UCSD-AML1 (cell line): ENCODE data around the gene CD79B.

Experiments
- DNase-seq: peaks from one replicate; lab custom pipeline; 2025; ENCODE audit not compliant: unreplicated experiment; lab: John Stamatoyannopoulos, UW

Gene CD79B

DNA sequence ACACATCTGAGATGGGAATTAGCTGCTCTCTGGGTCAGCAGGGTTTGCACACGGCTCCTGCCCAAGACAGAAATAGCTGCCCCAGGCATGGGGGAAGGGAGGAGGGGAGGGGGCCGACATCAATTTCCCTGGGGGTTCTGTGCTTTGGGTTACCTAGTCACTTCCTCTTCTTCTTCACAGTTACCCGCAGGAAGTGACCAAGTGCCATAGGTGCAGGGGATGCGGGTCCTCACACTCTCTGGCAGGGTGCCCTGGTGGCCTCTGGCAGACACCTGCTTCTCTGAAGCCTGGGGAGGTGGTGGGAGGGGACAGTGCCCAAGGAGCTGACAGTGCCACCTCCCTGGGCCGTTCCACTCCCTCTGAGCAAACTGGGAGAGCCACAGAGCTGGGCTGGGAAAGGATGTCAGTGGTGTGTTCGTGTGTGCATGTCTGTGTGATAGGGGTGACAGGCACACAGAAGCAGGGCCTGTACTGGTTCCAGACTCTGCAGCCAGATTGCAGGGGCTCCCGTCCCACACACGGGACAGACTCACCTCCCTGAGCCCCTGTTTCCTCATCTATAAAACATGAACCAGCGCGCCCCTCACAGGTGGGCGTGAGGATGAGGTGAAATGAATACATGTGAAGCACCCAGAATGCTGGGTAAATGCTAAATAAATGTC, 22.4 kb upstream of the CD79B start:
- DNase-seq: peak; percentile 64

DNA sequence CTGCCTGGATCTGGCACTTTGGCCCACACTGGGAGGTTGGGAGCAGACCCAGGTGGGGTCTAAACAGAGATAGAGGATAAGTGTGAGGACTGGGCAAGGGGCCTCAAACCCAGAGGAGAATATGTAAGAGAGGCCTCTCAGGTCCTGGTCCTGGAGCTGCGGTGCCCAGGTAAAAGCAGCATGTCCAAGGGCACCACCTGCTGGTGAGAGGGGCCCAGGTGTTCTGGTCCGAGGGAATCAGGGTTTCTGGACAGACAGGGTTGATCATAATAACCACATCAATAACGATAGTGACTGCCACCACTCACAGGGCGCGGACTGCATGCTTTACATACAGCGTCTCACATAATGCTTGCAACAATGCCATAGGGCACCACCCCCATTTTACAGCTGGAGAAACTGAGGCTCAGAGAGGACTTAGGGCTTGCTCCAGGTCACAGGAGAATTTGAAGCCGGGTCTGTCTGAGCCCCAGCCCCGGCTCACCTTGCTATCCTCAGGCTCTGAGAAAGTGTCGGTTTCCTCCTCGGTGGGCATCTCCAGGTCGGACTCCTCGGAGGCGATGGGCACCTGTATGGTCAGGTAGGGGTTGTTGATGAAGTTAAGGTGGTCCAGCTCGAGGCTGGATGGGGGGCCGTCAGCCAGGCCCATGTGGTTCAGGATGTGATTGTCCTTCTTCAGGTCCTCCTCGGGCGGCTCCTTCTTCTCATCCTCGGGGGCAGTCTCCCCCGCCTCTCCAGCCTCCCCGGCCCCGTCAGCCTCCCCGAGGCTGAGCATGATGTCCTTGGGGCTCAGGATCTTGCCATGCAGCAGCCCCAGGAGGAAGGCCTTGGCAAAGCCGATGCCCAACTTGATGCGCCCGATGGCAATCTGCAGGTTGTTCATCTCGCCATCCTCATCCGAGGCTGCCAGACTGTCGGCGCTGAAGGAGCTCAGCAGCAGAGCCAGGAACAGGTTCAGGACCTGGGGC, 19.1 kb upstream of the CD79B start:
- no peak for DNase-seq

DNA sequence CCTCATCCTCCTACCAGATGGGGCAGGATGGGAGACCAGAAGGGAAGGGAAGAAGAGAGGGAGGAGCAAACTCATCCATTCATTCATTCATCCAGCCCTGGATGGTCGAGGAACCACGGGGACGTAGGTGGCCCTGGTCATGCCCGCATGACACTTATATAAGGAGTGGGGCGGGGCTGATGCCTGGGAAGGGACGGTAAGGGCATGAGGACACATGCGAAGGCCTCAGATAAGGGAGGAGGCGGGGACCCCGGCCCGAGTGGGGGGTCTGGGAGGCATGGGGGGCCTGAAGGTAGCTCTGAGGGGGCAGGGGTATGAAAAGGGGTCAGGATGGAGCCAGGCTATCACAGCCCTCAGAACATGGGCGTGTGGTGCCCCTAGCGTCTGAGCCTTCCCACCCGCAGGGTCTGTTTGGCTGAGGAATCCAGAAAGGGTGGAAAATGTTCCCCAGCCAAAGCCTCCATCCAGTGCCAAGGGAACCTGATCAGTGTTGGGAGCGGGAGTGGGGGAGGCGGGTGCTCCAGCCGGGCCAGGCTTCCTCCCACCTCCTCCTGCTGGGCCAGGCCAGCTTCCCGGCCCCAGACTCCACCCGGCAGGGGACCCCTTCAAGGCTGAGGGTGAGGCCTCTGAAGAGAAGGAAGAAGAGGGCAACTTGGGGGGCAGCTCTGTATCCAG, 17.6 kb upstream of the CD79B start:
- no peak for DNase-seq

DNA sequence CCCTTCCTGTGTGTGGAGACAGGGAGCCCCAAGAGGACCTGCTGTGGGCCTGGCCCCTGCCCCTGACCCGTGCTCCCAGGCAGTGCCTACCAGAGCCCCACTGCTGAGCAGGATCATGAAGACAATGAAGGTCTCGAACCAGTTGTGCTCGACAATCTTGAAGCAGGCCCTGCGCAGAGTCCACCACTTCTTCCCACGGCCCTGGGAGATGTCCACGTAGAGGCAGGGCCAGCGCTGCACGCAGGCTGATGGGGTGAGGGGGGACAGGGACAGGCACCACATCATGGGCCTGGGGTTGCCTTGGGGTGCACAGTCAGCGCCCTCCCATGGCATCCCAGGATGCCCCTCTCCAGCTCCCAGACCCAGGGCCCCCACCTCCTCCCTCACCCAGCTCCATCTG, 16.4 kb upstream of the CD79B start:
- no peak for DNase-seq

DNA sequence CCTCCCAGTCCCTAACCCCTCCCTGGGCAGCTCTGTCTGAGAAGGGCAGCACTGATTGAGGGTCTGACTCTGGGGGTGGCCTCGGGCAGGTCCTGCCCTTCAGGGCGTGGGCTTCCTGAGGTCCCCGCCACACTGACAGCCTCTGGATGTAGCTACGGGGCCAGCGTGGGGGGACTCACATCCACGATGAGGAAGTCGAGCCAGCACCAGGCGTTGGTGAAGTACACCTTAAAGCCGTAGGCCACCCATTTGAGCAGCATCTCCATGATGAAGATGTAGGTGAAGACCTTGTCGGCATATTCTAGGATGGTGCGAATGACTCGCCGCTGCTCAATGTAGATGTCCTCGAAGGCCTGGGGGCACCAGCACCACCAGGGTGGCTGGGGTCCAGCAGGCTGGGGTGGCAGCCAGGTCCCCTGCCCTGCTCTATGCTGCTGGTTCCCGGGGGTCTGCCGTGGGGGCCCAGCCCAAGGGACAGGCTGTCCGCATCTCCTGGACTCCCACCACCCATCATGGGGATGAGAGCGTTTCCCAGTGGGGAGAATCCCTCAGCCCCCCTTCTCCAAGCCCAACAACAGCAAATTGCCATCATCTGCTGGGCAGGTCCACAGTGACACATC, 15.7 kb upstream of the CD79B start:
- DNase-seq: no peak

DNA sequence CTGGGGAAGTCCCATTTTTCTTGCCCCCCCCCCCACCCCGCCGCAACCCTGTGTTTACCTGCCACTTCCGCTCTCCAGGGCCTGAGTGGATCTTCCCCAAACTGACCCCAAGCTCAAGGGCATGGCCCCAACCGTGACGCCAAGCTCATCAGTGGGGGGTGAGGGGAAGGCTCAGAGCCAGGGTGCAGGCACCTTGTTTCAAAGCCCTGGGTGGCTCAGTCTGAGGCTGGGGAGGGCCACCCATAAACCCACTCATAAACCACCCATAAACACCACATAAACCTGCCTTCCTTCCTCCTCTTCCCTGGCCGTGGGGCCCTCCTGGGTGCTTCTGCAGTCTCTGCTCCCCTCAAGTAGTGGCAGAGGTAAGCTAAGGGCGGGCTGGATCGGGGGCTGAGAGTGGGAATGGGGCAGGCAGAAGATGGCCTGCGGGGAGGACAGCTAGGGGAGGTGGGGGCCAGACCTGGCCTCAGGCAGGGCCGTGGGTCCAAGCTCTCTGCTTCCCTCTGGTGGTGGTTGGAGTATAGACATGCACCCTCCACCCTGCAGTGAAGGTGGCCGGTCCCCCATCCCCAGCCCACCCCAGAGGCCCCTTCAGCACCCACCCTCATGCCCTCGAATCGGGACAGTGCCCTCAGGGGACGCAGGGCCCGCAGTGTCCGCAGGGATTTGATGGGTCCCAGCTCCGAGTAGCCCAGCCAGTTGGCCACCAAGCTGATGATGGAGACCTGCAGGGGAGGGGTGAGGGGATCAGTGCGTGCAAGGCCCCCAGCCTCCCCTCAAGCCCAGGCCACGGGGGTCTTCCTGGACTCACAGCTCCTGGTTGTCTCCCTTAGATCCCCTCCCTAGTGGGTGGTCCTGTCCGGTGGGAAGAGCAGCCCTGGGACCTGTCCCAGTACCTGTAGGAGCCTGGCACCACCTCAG, 14.6 kb upstream of the CD79B start:
- DNase-seq: peak; percentile 60

DNA sequence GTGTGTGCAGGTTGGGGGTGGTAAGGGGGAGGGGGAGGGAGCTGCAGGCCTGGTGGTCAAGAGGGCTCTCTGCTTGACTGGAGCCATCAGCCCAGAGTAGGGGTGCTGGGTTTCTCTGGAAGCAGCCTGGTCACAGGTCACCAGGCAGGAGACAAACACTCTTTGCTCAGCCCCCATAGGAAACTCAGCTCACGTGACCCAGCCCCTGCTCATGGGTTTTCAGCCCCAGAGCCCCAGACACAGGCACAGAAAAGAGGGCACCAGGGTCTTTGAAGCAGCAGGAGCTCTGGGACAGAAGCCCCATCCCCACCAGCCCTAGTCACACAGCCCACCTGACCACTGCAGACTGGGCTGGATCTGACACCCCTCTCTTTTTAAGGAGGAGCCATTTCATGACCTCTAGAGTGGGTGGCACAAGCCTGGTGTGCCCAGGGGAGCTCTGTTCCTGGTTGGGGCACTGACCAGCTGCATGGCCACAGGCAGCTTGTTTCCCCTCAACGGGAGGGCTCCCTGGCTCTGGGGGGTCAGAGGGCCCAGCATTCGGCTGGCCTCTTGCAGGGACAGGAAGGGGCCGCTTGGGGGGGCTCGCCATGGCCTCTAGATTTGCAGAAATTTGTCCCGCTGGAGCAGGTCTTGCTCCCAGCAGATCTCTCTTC, 13.8 kb upstream of the CD79B start:
- DNase-seq: peak; percentile 60

GRCh38 chr17:63944736-63945499, 12.8 kb upstream of the CD79B start:
- DNase-seq: no peak

DNA sequence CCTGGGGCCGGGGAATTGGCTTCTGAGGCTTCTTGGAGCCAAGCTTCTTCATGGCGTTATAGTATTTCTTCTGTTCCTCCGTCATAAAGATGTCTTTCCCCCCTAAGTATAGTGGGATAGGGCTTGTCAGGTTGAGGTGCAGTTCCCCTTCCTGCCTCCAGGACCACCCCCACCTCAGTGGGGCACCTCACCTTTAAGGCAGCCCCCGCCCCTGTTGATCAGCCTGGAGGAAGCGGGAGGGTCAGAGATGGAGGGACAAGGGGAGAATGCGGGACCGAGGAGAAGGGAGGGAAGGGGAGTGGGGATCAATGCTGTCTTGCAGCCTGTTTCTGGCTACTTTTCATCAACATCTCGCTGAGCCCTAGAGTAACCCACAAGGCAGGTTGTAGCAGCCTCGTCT, 11.6 kb upstream of the CD79B start:
- no peak for DNase-seq

- DNase-seq: no peak
These were observed 10.3 kb upstream of the CD79B start for GRCh38 chr17:63942309-63942985.

- DNase-seq: no peak
These were observed 9.6 kb upstream of the CD79B start for GRCh38 chr17:63941751-63942150.

DNA sequence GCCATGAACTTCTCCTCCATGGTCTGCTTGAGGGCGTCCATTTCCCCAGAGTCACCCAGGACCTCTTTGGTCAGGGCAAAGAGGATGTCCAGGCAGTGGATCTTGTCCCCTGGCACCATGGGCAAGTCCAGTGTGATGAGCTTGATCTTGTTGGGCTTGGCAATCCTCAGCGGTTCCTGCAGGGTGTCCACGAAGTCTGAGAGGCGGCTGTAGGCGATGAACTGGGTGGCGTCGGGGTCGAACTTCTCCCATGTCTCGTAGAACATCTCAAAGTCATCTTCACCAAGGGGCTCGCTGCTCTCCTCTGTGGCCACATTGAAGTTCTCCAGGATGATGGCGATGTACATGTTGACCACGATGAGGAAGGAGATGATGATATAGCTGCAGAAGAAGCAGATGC, 9.0 kb upstream of the CD79B start:
- DNase-seq: no peak

DNA sequence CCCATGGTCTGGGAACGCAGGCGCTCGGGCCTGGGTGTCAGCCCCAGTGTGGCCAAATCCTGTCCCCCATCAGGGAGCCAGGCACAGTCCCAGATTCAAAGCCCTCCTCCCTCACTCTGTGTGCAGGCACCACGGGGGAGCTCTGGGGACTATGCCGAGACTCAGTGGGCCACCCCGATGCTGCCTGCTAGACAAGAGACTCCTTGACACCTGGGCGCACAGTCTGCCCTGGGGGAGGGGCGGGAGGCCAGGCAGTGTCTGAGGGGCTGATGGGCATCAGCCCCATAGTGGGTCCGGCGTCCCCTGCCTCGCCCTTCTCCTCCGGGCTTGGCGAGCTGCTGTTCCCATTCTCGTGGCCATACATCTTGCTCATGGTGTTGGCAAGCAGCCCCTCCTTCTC, 8.5 kb upstream of the CD79B start:
- no peak for DNase-seq

- no peak for DNase-seq
These were observed 7.8 kb upstream of the CD79B start for GRCh38 chr17:63939884-63940283.

DNA sequence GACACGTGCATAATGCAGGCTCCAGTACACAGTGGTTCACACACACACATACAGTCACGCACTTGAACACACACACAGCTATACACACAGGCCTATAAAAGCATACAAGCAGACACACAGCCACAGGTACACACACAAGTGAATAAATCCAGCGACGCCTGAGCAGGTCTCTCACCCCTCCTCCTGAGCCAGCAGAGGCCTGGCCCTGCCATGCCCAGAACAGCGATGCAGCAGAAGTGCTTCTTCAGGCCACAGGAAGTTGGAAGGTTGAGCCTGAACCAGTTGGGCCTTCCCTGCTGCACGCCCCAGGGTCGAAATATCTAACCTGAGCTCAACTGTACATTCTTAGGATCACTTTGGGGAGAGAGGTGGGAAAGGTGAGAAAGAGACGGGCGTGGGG, 7.3 kb upstream of the CD79B start:
- no peak for DNase-seq

DNA sequence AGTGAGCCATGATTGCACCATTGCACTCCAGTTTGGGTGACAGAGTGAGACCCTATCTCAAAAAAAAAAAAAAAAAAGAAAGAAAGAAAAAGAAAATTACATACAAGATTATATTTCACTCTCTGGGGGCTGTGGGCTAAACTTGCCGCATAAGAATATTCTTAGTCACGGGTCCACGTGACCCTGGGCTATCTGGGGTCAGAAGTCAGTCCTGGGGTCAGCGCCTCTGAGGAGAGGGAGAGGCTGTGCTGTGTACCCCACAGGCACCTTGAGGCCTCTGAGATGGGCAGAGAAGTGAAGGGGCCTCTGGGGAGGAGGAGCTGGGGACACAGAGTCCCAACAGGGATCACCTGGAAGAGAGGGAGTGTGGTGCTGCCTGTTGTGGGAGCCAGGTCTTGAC, 5.8 kb upstream of the CD79B start:
- DNase-seq: no peak

DNA sequence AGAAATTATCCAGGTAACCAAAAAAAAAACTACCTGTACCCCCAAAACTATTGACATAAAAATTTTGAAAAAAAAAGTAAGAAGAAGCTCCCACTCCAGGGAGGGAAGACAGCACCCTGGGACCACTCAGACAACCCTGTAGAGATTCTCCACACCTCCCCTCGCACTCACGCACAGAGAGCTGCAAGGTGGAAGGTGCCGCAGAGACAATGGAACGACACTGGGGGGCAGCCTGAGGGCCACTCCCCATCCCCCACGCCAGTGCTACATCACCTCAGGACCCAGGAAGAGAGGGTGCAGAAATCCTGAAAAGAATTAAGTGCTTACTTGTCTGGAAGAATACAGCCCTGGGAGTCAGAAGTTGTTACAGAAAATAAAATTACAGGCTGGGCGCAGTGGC, 5.2 kb upstream of the CD79B start:
- DNase-seq: no peak
